Measurements from ENCODE around the gene LRRC26. TPM values are rescaled to one million over a fixed set of nuclear protein-coding genes. Genes with fewer than 3 reads are reported as not detected.

Gene LRRC26
- total and polyA plus RNA-seq, 2 donors, result 0.05 to 0.28 TPM

DNA sequence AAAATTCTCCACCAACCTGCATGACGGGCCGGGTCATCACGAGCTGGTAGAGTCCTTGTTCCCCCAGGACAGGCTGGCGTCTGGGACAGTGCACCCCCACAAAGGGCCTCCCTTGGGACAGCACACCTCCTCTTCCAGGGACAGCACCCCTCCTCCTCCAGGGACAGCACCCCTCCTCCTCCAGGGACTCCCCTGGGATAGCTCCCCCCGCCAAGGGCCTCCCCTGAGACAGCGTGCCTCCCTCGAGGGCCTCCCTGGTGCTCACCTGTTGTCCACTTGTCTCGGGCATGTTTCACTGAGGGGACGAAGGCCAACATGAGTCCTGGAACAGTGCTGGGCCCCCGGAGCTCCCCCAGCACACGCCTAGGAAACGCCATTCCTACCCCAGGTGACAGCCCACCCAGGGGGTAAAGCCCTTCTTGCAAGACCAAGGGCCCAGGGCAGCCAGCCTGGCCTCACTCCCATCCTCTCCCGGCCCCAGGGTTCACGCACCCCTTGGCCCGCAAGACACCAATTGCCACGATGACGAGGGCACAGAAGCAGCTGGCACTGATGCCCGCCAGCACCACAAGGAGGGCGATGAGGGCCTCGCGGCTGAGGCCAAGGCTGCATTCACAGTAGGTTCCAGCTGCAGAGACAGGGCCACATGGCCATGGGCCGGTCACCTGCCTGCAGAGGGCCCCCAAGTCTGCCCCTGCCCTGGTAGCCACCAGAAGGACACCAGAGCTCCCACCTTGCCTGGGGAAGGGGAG is 1.5 kb upstream of the LRRC26 start:
- no peak overlapping the region for H3K4me3 ChIP-seq (ENCODE audit: low read length in 2 of 2)
- peaks cover 47 to 55% of the 10 kb centered on the region in 2 donors for H3K4me1 ChIP-seq (ENCODE audit: control insufficient read depth in 2 of 2, insufficient read depth in 2 of 2, low read length in 2 of 2)
- no peak overlapping the region for H3K27ac ChIP-seq (ENCODE audit: low read depth in 1 of 2, low read length in 1 of 2)
- DNase-seq (ENCODE audit: low read depth in 6 of 9, low spot score in 9 of 9), result no peak
- H3K9me3 ChIP-seq (ENCODE audit: control insufficient read depth in 2 of 2, insufficient read depth in 1 of 2, low read length in 1 of 2), result no peaks in the 10 kb centered on the region
- WGBS, result 79% methylated on average over 22 of the region's 22 CpGs
- peaks cover 49 to 94% of the 10 kb centered on the region in 2 donors for H3K27me3 ChIP-seq (ENCODE audit: control insufficient read depth in 2 of 2, insufficient read depth in 1 of 2, low read length in 1 of 2)
- no peaks in the 10 kb centered on the region for H3K36me3 ChIP-seq (ENCODE audit: control insufficient read depth in 2 of 2, insufficient read depth in 2 of 2, low read length in 1 of 2)

GRCh38 chr9:137170486-137171148 is 766 bp upstream of the LRRC26 start:
- no peak overlapping the region for H3K4me3 ChIP-seq (ENCODE audit: low read length in 2 of 2)
- H3K9me3 ChIP-seq (ENCODE audit: control insufficient read depth in 2 of 2, insufficient read depth in 1 of 2, low read length in 1 of 2), result no peaks in the 10 kb centered on the region
- H3K4me1 ChIP-seq (ENCODE audit: control insufficient read depth in 2 of 2, insufficient read depth in 2 of 2, low read length in 2 of 2), result peaks cover 45 to 48% of the 10 kb centered on the region in 2 donors
- no peaks in the 10 kb centered on the region for H3K36me3 ChIP-seq (ENCODE audit: control insufficient read depth in 2 of 2, insufficient read depth in 2 of 2, low read length in 1 of 2)
- DNase-seq (ENCODE audit: low read depth in 6 of 9, low spot score in 9 of 9), result no peak
- H3K27ac ChIP-seq (ENCODE audit: low read depth in 1 of 2, low read length in 1 of 2), result no peak overlapping the region
- WGBS, result 68% methylated on average over 14 of the region's 14 CpGs
- H3K27me3 ChIP-seq (ENCODE audit: control insufficient read depth in 2 of 2, insufficient read depth in 1 of 2, low read length in 1 of 2), result peaks cover 54 to 98% of the 10 kb centered on the region in 2 donors

- H3K36me3 ChIP-seq (ENCODE audit: control insufficient read depth in 2 of 2, insufficient read depth in 2 of 2, low read length in 1 of 2), result no peaks in the 10 kb centered on the region
- peaks cover 60 to 100% of the 10 kb centered on the region in 2 donors for H3K27me3 ChIP-seq (ENCODE audit: control insufficient read depth in 2 of 2, insufficient read depth in 1 of 2, low read length in 1 of 2)
Observed at GRCh38 chr9:137168904-137169856, 671 bp downstream of the LRRC26 start.

DNA sequence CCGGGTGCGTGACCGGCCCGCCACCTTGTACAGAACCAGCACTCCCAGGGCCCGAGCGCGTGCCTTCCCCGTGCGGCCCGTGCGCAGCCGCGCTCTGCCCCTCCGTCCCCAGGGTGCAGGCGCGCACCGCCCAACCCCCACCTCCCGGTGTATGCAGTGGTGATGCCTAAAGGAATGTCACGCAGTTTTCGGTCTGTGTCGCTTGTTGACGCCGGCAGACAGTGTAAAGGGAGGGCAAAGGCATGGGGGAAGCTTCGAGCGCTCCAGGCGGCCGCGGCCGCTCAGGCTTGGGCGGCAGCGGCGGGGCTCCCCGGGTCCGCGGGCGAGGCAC is 1.3 kb downstream of the LRRC26 start:
- Histone ChIP-seq H3K36me3 (ENCODE audit: control insufficient read depth in 2 of 2, insufficient read depth in 2 of 2, low read length in 1 of 2) (no peaks in the 10 kb centered on the region), H3K4me3 (ENCODE audit: low read length in 2 of 2) (peak overlapping the region in 1 of 2 donors; percentile 17), H3K27me3 (ENCODE audit: control insufficient read depth in 2 of 2, insufficient read depth in 1 of 2, low read length in 1 of 2) (peaks cover 63 to 100% of the 10 kb centered on the region in 2 donors), H3K27ac (ENCODE audit: low read depth in 1 of 2, low read length in 1 of 2) (no peak overlapping the region), H3K4me1 (ENCODE audit: control insufficient read depth in 2 of 2, insufficient read depth in 2 of 2, low read length in 2 of 2) (peaks cover 26 to 28% of the 10 kb centered on the region in 2 donors), H3K9me3 (ENCODE audit: control insufficient read depth in 2 of 2, insufficient read depth in 1 of 2, low read length in 1 of 2) (no peaks in the 10 kb centered on the region)
- WGBS, result under 1% methylated on average over 36 of the region's 36 CpGs
- no peak for DNase-seq (ENCODE audit: low read depth in 6 of 9, low spot score in 9 of 9)

More at GRCh38 chr9:137168904-137169856, 671 bp downstream of the LRRC26 start:
- peak overlapping the region in 1 of 2 donors; percentile 17 for H3K4me3 ChIP-seq (ENCODE audit: low read length in 2 of 2)
- DNase-seq (ENCODE audit: low read depth in 6 of 9, low spot score in 9 of 9), result no peak
- H3K27ac ChIP-seq (ENCODE audit: low read depth in 1 of 2, low read length in 1 of 2), result no peak overlapping the region
- peaks cover 32 to 35% of the 10 kb centered on the region in 2 donors for H3K4me1 ChIP-seq (ENCODE audit: control insufficient read depth in 2 of 2, insufficient read depth in 2 of 2, low read length in 2 of 2)
- H3K9me3 ChIP-seq (ENCODE audit: control insufficient read depth in 2 of 2, insufficient read depth in 1 of 2, low read length in 1 of 2), result no peaks in the 10 kb centered on the region
- WGBS, result under 1% methylated on average over 124 of the region's 124 CpGs

DNA sequence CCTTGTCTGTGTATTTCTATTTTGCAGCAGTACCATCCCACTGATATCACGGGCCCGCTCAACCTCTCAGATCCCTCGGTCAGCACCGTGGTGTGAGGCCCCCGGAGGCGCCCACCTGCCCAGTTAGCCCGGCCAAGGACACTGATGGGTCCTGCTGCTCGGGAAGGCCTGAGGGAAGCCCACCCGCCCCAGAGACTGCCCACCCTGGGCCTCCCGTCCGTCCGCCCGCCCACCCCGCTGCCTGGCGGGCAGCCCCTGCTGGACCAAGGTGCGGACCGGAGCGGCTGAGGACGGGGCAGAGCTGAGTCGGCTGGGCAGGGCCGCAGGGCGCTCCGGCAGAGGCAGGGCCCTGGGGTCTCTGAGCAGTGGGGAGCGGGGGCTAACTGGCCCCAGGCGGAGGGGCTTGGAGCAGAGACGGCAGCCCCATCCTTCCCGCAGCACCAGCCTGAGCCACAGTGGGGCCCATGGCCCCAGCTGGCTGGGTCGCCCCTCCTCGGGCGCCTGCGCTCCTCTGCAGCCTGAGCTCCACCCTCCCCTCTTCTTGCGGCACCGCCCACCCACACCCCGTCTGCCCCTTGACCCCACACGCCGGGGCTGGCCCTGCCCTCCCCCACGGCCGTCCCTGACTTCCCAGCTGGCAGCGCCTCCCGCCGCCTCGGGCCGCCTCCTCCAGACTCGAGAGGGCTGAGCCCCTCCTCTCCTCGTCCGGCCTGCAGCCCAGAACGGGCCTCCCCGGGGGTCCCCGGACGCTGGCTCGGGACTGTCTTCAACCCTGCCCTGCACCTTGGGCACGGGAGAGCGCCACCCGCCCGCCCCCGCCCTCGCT is 1.9 kb downstream of the LRRC26 start:
- no peak overlapping the region for H3K27ac ChIP-seq (ENCODE audit: low read depth in 1 of 2, low read length in 1 of 2)
- H3K36me3 ChIP-seq (ENCODE audit: control insufficient read depth in 2 of 2, insufficient read depth in 2 of 2, low read length in 1 of 2), result no peaks in the 10 kb centered on the region
- 9% methylated on average over 57 of the region's 57 CpGs for WGBS
- DNase-seq (ENCODE audit: low read depth in 6 of 9, low spot score in 9 of 9), result no peak
- H3K4me3 ChIP-seq (ENCODE audit: low read length in 2 of 2), result peak overlapping the region in 1 of 2 donors; percentile 17
- H3K27me3 ChIP-seq (ENCODE audit: control insufficient read depth in 2 of 2, insufficient read depth in 1 of 2, low read length in 1 of 2), result peaks cover 63 to 100% of the 10 kb centered on the region in 2 donors
- no peaks in the 10 kb centered on the region for H3K9me3 ChIP-seq (ENCODE audit: control insufficient read depth in 2 of 2, insufficient read depth in 1 of 2, low read length in 1 of 2)
- peaks cover 21 to 28% of the 10 kb centered on the region in 2 donors for H3K4me1 ChIP-seq (ENCODE audit: control insufficient read depth in 2 of 2, insufficient read depth in 2 of 2, low read length in 2 of 2)

GRCh38 chr9:137167277-137167746 is 2.5 kb downstream of the LRRC26 start:
- Histone ChIP-seq H3K27ac (ENCODE audit: low read depth in 1 of 2, low read length in 1 of 2) (no peak overlapping the region), H3K36me3 (ENCODE audit: control insufficient read depth in 2 of 2, insufficient read depth in 2 of 2, low read length in 1 of 2) (no peaks in the 10 kb centered on the region), H3K4me3 (ENCODE audit: low read length in 2 of 2) (no peak overlapping the region), H3K4me1 (ENCODE audit: control insufficient read depth in 2 of 2, insufficient read depth in 2 of 2, low read length in 2 of 2) (peaks cover 14 to 26% of the 10 kb centered on the region in 2 donors), H3K9me3 (ENCODE audit: control insufficient read depth in 2 of 2, insufficient read depth in 1 of 2, low read length in 1 of 2) (no peaks in the 10 kb centered on the region), H3K27me3 (ENCODE audit: control insufficient read depth in 2 of 2, insufficient read depth in 1 of 2, low read length in 1 of 2) (peaks cover 69 to 100% of the 10 kb centered on the region in 2 donors)
- DNase-seq (ENCODE audit: low read depth in 6 of 9, low spot score in 9 of 9), result no peak
- WGBS, result 32% methylated on average over 44 of the region's 44 CpGs

DNA sequence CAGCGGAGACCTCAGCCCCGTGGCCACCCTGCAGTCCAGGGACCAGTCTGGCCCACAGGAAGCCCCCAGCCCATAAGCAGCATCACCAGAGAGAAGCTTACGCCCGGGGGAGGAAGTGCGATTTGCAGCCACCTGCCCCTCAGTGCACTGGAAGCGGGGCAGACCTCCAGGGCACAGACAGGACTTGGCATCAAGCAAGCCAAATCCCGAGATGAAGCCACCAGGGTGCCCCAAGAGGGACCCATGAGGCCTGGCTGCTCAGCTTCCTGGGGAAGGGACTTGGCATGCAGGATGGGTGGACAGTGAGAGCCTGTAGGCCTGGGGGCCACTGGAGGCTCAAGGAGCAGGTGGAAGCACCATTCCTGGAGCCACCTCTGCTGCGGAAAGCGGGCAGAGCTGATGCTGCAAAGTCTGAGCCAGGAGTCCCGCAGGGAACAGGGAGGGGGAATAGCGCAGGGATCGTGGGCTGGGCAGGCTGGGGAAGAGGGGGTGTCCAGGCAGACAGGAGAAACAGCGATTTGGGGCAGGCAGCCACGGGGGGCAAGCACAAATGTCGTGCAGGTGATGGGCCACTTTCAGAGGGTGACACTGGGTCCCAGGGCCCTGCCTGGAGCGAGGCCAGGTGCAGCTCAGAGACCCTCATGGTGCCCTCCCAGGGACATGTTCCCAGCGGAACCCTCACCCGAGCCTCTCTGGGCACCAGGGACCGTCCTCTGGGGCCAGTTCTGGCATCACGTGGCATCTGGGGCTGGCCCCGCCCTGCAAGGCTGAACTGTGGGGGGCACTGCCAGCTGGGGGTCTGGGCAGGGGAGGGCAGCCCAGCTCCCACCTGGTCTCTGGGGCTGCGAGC is 3.2 kb downstream of the LRRC26 start:
- no peak for DNase-seq (ENCODE audit: low read depth in 6 of 9, low spot score in 9 of 9)
- 89% methylated on average over 22 of the region's 22 CpGs for WGBS
- no peaks in the 10 kb centered on the region for H3K36me3 ChIP-seq (ENCODE audit: control insufficient read depth in 2 of 2, insufficient read depth in 2 of 2, low read length in 1 of 2)
- peaks cover 9 to 19% of the 10 kb centered on the region in 2 donors for H3K4me1 ChIP-seq (ENCODE audit: control insufficient read depth in 2 of 2, insufficient read depth in 2 of 2, low read length in 2 of 2)
- H3K27ac ChIP-seq (ENCODE audit: low read depth in 1 of 2, low read length in 1 of 2), result no peak overlapping the region
- no peaks in the 10 kb centered on the region for H3K9me3 ChIP-seq (ENCODE audit: control insufficient read depth in 2 of 2, insufficient read depth in 1 of 2, low read length in 1 of 2)
- H3K27me3 ChIP-seq (ENCODE audit: control insufficient read depth in 2 of 2, insufficient read depth in 1 of 2, low read length in 1 of 2), result peaks cover 76 to 100% of the 10 kb centered on the region in 2 donors
- H3K4me3 ChIP-seq (ENCODE audit: low read length in 2 of 2), result no peak overlapping the region

Measured in thymus (tissue), 11 donors.